H1 (cell line): ENCODE results near the gene CDC40.

ENCODE experiments used
- CEBPB ChIP-seq: IDR thresholded peaks from 2 replicates; pipeline ENCODE4 v1.6.1; 2012; ENCODE audit warnings: low read depth, low read length
- EP300 ChIP-seq, 2 experiments: IDR thresholded peaks; 1 replicate in 1 of 2; 2 replicates in 1 of 2; pipeline ENCODE4 v1.6.1; 2011 to 2012; ENCODE audit warnings: low read depth in 2 of 2, low read length in 2 of 2, mild to moderate bottlenecking in 2 of 2, borderline replicate concordance in 1 of 2, inconsistent platforms in 1 of 2, moderate library complexity in 1 of 2
- POLR2A ChIP-seq, 2 experiments: IDR thresholded peaks; 1 replicate in 1 of 2; 2 replicates in 1 of 2; pipeline ENCODE4 v1.6.1; 2011; ENCODE audit warnings: low read depth in 2 of 2, low read length in 2 of 2, mild to moderate bottlenecking in 2 of 2; ENCODE audit errors: control extremely low read depth in 1 of 2
- RFX5 ChIP-seq: IDR thresholded peaks from 2 replicates; pipeline ENCODE4 v1.6.1; 2011; ENCODE audit warnings: low read depth, low read length, improper control_type of control experiment, borderline replicate concordance
- SP2 ChIP-seq: IDR thresholded peaks from 2 replicates; pipeline ENCODE4 v1.6.1; 2012; ENCODE audit warnings: mild to moderate bottlenecking, low read length, inconsistent platforms
- TAF7 ChIP-seq: optimal IDR thresholded peaks from 2 replicates; pipeline ENCODE3; 2011; ENCODE audit warnings: low read depth, mild to moderate bottlenecking, inconsistent platforms, low read length, moderate library complexity, borderline replicate concordance
- TF ChIP-seq, protein P1 (sequence below), 3 experiments: IDR thresholded peaks; 1 replicate in 2 of 3; 2 replicates in 1 of 3; pipeline versions ENCODE4 v1.5.1 to v1.6.1; 2011; ENCODE audit warnings: low read length in 3 of 3, mild to moderate bottlenecking in 3 of 3, inconsistent platforms in 2 of 3, low read depth in 1 of 3, moderate library complexity in 1 of 3; ENCODE audit not compliant: insufficient read depth in 1 of 3; ENCODE audit errors: control extremely low read depth in 1 of 3
- TF ChIP-seq, protein P2 (sequence below): IDR thresholded peaks from 2 replicates; pipeline ENCODE4 v1.6.1; 2011; ENCODE audit warnings: low read depth, mild to moderate bottlenecking, low read length; ENCODE audit not compliant: insufficient read depth

DNA sequence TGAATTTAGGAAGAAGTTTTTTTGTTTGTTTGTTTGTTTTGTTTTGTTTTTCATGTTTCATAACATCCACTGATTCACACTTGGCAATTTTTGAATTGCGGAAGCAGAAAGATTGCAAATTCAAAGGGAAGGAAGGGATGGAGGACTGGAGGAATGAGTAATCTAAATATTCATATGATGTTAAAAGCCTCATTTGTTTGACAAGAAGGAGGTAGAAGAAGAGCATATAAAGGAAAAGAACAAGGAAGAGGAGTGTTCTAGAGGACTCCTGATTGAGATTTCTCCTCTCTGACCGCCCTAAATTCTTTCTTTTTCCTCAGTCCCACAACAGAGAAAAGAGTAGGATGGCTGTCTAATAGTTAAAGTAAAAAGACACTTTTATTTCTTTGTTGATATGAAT lies 89.4 kb downstream of the CDC40 start:
- TF ChIP-seq SP2 (no peak), EP300 (IDR thresholded peaks at IDR 0.05; ENCODE audit: borderline replicate concordance in 1 of 2, low read depth in 2 of 2, low read length in 2 of 2) (no peak), POLR2A (IDR thresholded peaks at IDR 0.05; ENCODE audit: control extremely low read depth in 1 of 2, low read depth in 2 of 2, low read length in 2 of 2) (no peak), CEBPB (no peak), RFX5 (no peak), TAF7 (no peak)
- TF ChIP-seq, protein P1, sequence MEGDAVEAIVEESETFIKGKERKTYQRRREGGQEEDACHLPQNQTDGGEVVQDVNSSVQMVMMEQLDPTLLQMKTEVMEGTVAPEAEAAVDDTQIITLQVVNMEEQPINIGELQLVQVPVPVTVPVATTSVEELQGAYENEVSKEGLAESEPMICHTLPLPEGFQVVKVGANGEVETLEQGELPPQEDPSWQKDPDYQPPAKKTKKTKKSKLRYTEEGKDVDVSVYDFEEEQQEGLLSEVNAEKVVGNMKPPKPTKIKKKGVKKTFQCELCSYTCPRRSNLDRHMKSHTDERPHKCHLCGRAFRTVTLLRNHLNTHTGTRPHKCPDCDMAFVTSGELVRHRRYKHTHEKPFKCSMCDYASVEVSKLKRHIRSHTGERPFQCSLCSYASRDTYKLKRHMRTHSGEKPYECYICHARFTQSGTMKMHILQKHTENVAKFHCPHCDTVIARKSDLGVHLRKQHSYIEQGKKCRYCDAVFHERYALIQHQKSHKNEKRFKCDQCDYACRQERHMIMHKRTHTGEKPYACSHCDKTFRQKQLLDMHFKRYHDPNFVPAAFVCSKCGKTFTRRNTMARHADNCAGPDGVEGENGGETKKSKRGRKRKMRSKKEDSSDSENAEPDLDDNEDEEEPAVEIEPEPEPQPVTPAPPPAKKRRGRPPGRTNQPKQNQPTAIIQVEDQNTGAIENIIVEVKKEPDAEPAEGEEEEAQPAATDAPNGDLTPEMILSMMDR (IDR thresholded peaks at IDR 0.05; ENCODE audit: control extremely low read depth in 1 of 3, insufficient read depth in 1 of 3, low read depth in 1 of 3, low read length in 3 of 3): no peak
- TF ChIP-seq, protein P2, sequence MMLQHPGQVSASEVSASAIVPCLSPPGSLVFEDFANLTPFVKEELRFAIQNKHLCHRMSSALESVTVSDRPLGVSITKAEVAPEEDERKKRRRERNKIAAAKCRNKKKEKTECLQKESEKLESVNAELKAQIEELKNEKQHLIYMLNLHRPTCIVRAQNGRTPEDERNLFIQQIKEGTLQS: no peak
